SK-N-SH (cell line): ENCODE data around the gene ARHGAP4. TPM values are rescaled to one million over a fixed set of nuclear protein-coding genes. Genes with fewer than 3 reads are reported as not detected.

ENCODE experiments used
- CTCF ChIA-PET: fragments of 300-600, 350-600 bp; formaldehyde crosslinking; extraction: SDS; loops from one replicate; lab custom pipeline; 2021; lab: Yijun Ruan, JAX
- POLR2A ChIA-PET: fragments of 350-600 bp; sonication (Branson Sonifier 250); formaldehyde crosslinking; extraction: SDS; loops from one replicate; lab custom pipeline; 2020; ENCODE audit warnings: antibody characterized with exemption, inconsistent platforms; lab: Yijun Ruan, JAX
- DNase-seq: peaks from one replicate; pipeline ENCODE4 v3.0.0; 2012
- H2AFZ ChIP-seq: fragments of 200-600 bp; sonication (generic); 2 replicates; pipeline ENCODE4 v1.8.1; 2016; ENCODE audit warnings: antibody characterized with exemption, mild to moderate bottlenecking, low read depth
- H3F3A ChIP-seq: fragments of 200-600 bp; sonication (generic); replicated peaks from 2 replicates; pipeline ENCODE3; 2016; ENCODE audit warnings: antibody characterized with exemption, mild to moderate bottlenecking; ENCODE audit not compliant: insufficient read depth
- H3K27ac ChIP-seq, 2 experiments: fragments of 200-500 bp in 1 of 2; fragments of 200-600 bp in 1 of 2; sonication (Bioruptor generic) in 1 of 2; sonication (generic), shearing (Covaris generic) in 1 of 2; 2 replicates each; pipeline versions ENCODE4 v1.5.1 to v1.6.1; 2014 to 2016; ENCODE audit warnings: low read depth in 2 of 2, inconsistent platforms in 1 of 2, low read length in 1 of 2, mild to moderate bottlenecking in 1 of 2, mixed read lengths in 1 of 2
- H3K27me3 ChIP-seq: fragments of 200-600 bp; sonication (generic), shearing (Covaris generic); 2 replicates; pipeline ENCODE4 v1.6.1; 2016; ENCODE audit warnings: mixed run types; ENCODE audit not compliant: insufficient read depth
- H3K36me3 ChIP-seq, 2 experiments: fragments of 200-500 bp in 1 of 2; fragments of 200-600 bp in 1 of 2; sonication (Bioruptor generic) in 1 of 2; sonication (generic) in 1 of 2; replicated peaks in 1 of 2; 2 replicates each; pipeline versions ENCODE3 to v1.5.1; 2014 to 2016; ENCODE audit warnings: low read length in 1 of 2, mild to moderate bottlenecking in 1 of 2; ENCODE audit not compliant: insufficient read depth in 2 of 2, control insufficient read depth in 1 of 2
- H3K4me1 ChIP-seq, 2 experiments: fragments of 200-500 bp in 1 of 2; fragments of 200-600 bp in 1 of 2; sonication (Bioruptor generic) in 1 of 2; sonication (generic), shearing (Covaris generic) in 1 of 2; 2 replicates each; pipeline versions ENCODE4 v1.5.1 to v1.6.1; 2014 to 2016; ENCODE audit warnings: low read depth in 1 of 2, low read length in 1 of 2, mixed run types in 1 of 2; ENCODE audit not compliant: insufficient read depth in 2 of 2, control insufficient read depth in 1 of 2
- H3K4me2 ChIP-seq: fragments of 200-600 bp; sonication (generic), shearing (Covaris generic); 2 replicates; pipeline ENCODE4 v1.6.1; 2017; ENCODE audit warnings: mixed run types
- H3K4me3 ChIP-seq, 2 experiments: fragments of 200-500 bp in 1 of 2; fragments of 200-600 bp in 1 of 2; sonication (Bioruptor generic) in 1 of 2; sonication (generic), shearing (Covaris generic) in 1 of 2; 2 replicates each; pipeline versions ENCODE4 v1.5.1 to v1.8.1; 2014 to 2016; ENCODE audit warnings: low read depth in 2 of 2, inconsistent platforms in 1 of 2, low read length in 1 of 2, mild to moderate bottlenecking in 1 of 2, mixed read lengths in 1 of 2, moderate library complexity in 1 of 2
- H3K79me2 ChIP-seq: fragments of 200-600 bp; sonication (generic); 2 replicates; pipeline ENCODE4 v1.8.1; 2017; ENCODE audit warnings: mild to moderate bottlenecking; ENCODE audit not compliant: insufficient read depth
- H3K9ac ChIP-seq: fragments of 200-600 bp; sonication (generic); 2 replicates; pipeline ENCODE4 v1.6.1; 2017; ENCODE audit warnings: mixed run types
- H3K9me2 ChIP-seq: fragments of 200-600 bp; sonication (generic); 2 replicates; pipeline ENCODE4 v1.6.1; 2017; ENCODE audit warnings: mixed run types
- H3K9me3 ChIP-seq: fragments of 200-600 bp; sonication (generic); 2 replicates; pipeline ENCODE4 v1.6.1; 2017; ENCODE audit warnings: mixed run types, mild to moderate bottlenecking, moderate library complexity
- H4K20me1 ChIP-seq: fragments of 200-600 bp; sonication (generic); 2 replicates; pipeline ENCODE4 v1.6.1; 2017; ENCODE audit warnings: mild to moderate bottlenecking, mixed run types; ENCODE audit not compliant: insufficient read depth
- CHD2 ChIP-seq: fragments of 150-350 bp; IDR thresholded peaks from 2 replicates; pipeline ENCODE4 v1.6.1; 2018; ENCODE audit warnings: low read length; ENCODE audit not compliant: partially characterized antibody
- CTCF ChIP-seq: fragments of 200-600 bp; sonication (generic); IDR thresholded peaks from 2 replicates; pipeline ENCODE4 v1.6.1; 2017; ENCODE audit warnings: antibody characterized with exemption, mild to moderate bottlenecking, moderate library complexity
- GATA2 ChIP-seq: sonication (generic); formaldehyde crosslinking; IDR thresholded peaks from 2 replicates; pipeline ENCODE4 v1.5.0; 2020; ENCODE audit warnings: mild to moderate bottlenecking, missing genetic modification reagents
- MAX ChIP-seq: IDR thresholded peaks from 2 replicates; pipeline ENCODE4 v1.4.0; 2012; ENCODE audit warnings: low read depth
- MEF2A ChIP-seq: IDR thresholded peaks from 2 replicates; pipeline ENCODE4 v1.4.0; 2012; ENCODE audit warnings: low read depth, borderline replicate concordance
- RAD21 ChIP-seq: IDR thresholded peaks from 2 replicates; pipeline ENCODE4 v1.6.1; 2012; ENCODE audit warnings: mild to moderate bottlenecking, low read length
- SMC3 ChIP-seq: IDR thresholded peaks from 2 replicates; pipeline ENCODE4 v1.6.1; 2012; ENCODE audit warnings: low read depth, low read length, improper control_type of control experiment
- TCF12 ChIP-seq: IDR thresholded peaks from 2 replicates; pipeline ENCODE4 v1.4.0; 2012
- USF1 ChIP-seq: IDR thresholded peaks from 2 replicates; pipeline ENCODE4 v1.4.0; 2012; ENCODE audit warnings: low read depth, borderline replicate concordance
- ZBTB33 ChIP-seq: IDR thresholded peaks from 2 replicates; pipeline ENCODE4 v1.4.0; 2012; ENCODE audit warnings: low read depth, borderline replicate concordance
- WGBS: methylation state at CpG from one replicate; pipeline ENCODE4 v1.1.6; 2017; ENCODE audit warnings: low lambda C conversion rate; 5-methylcytosine and 5-hydroxymethylcytosine counted together
- polyA plus RNA-seq, 3 experiments: library from polyadenylated mRNA; depleted of rRNA; stranded (reverse); fragments of >200 nt; gene quantifications; 2 replicates each; pipeline ENCODE4 v1.2.3, GENCODE V29; 2012

Gene ARHGAP4
- polyA plus RNA-seq, 1 of the 3 experiments (the other 2 are of a cell fraction): 1.6 TPM

GRCh38 chrX:153948002-153948466 lies 22.0 kb upstream of the ARHGAP4 start:
- no peak for DNase-seq
- POLR2A ChIA-PET: interaction anchor here (1.3 kb wide), 1 partner anchor 21 kb away, joined by 3 read pairs; no protein-coding TSS in a partner anchor
- 87% methylated on average over 10 of the region's 10 CpGs for WGBS
- H3K9me2 ChIP-seq: no peaks in the 10 kb centered on the region
- peaks cover 19% of the 10 kb centered on the region for H3F3A ChIP-seq
- H3K27ac ChIP-seq: no peak overlapping the region
- no peaks in the 10 kb centered on the region for H3K79me2 ChIP-seq
- no peaks in the 10 kb centered on the region for H3K27me3 ChIP-seq
- peaks cover 12% of the 10 kb centered on the region; the same call in 1 of the 2 replicates for H4K20me1 ChIP-seq
- TF ChIP-seq USF1: no peak
- TF ChIP-seq CTCF: no peak
- TF ChIP-seq ZBTB33: no peak
- TF ChIP-seq MEF2A: no peak
- TF ChIP-seq GATA2 (CRISPR knock-in tag): no peak
- TF ChIP-seq CHD2: no peak
- TF ChIP-seq TCF12: no peak
- no peak overlapping the region for H3K4me2 ChIP-seq
- CTCF ChIA-PET: interaction anchor here (0.6 to 11.8 kb wide), 7 partner anchors 11 to 818 kb away, joined by 3 to 271 read pairs (median 21); partner anchors contain the start of genes ARHGAP4, HCFC1, NAA10 and PLXNB3
- no peak overlapping the region for H2AFZ ChIP-seq
- H3K4me3 ChIP-seq: no peak overlapping the region
- H3K36me3 ChIP-seq: peaks cover 12 to 56% of the 10 kb centered on the region in 2 experiments
- H3K9me3 ChIP-seq: no peaks in the 10 kb centered on the region
- no peak overlapping the region for H3K9ac ChIP-seq
- H3K4me1 ChIP-seq: peaks cover 0 to 2% of the 10 kb centered on the region in 2 experiments; a peak in 1 of 4 replicates

GRCh38 chrX:153947009-153947769 lies 21.1 kb upstream of the ARHGAP4 start:
- POLR2A ChIA-PET: interaction anchor here (0.7 to 1.3 kb wide), 2 partner anchors 20 to 169 kb away, joined by 3 read pairs; no protein-coding TSS in a partner anchor
- no peaks in the 10 kb centered on the region for H3K27me3 ChIP-seq
- DNase-seq: peak; percentile 91
- H3K4me3 ChIP-seq: no peak overlapping the region
- H3K4me1 ChIP-seq: peaks cover 0 to 2% of the 10 kb centered on the region in 2 experiments; a peak in 1 of 4 replicates
- H2AFZ ChIP-seq: no peak overlapping the region
- H3K36me3 ChIP-seq: peaks cover 3 to 48% of the 10 kb centered on the region in 2 experiments
- H3K79me2 ChIP-seq: no peaks in the 10 kb centered on the region
- TF ChIP-seq MAX (0 out of 2 replicates have a peak, but pooled peaks have one; percentile 17), SMC3 (peak; percentile 79), RAD21 (peak; percentile 72), CTCF (peak; percentile 96), USF1 (no peak)
- CTCF ChIA-PET: interaction anchor here (0.6 to 11.8 kb wide), 33 partner anchors 9 to 1006 kb away, joined by 3 to 271 read pairs (median 3); partner anchors contain the start of genes ARHGAP4, HCFC1, NAA10 and PLXNB3
- H3F3A ChIP-seq: peaks cover 19% of the 10 kb centered on the region
- H3K27ac ChIP-seq: no peak overlapping the region
- no peak overlapping the region for H3K9ac ChIP-seq
- WGBS: 39% methylated on average over 13 of the region's 19 CpGs
- no peaks in the 10 kb centered on the region for H3K9me2 ChIP-seq
- H3K4me2 ChIP-seq: no peak overlapping the region
- H3K9me3 ChIP-seq: no peaks in the 10 kb centered on the region
- H4K20me1 ChIP-seq: 0 out of 2 replicates have a peak, but pooled peaks cover 9% of the 10 kb centered on the region
